Endothelial cell (in vitro differentiated cells): Measurements from ENCODE around the gene CHCHD6. TPM values are rescaled to one million over a fixed set of nuclear protein-coding genes. Genes with fewer than 3 reads are reported as not detected.

ENCODE experiments used
- DNase-seq: peaks from one replicate; pipeline ENCODE4 v3.0.0; 2021; ENCODE audit warnings: low spot score
- H3K27ac Mint-ChIP-seq: one replicate; pipeline ENCODE4 v1.8.0; 2021; ENCODE audit warnings: mixed read lengths, inconsistent platforms; ENCODE audit not compliant: unreplicated experiment
- H3K27me3 Mint-ChIP-seq: one replicate; pipeline ENCODE4 v1.8.0; 2021; ENCODE audit warnings: mild to moderate bottlenecking, moderate library complexity, mixed read lengths, inconsistent platforms; ENCODE audit not compliant: unreplicated experiment
- H3K36me3 Mint-ChIP-seq: one replicate; pipeline ENCODE4 v1.8.0; 2021; ENCODE audit warnings: mild to moderate bottlenecking, low read depth, mixed read lengths, inconsistent platforms; ENCODE audit not compliant: unreplicated experiment
- H3K4me1 Mint-ChIP-seq: one replicate; pipeline ENCODE4 v1.8.0; 2021; ENCODE audit warnings: mild to moderate bottlenecking, mixed read lengths, inconsistent platforms; ENCODE audit not compliant: unreplicated experiment
- H3K4me3 Mint-ChIP-seq: one replicate; pipeline ENCODE4 v1.8.0; 2021; ENCODE audit warnings: mild to moderate bottlenecking, mixed read lengths, inconsistent platforms; ENCODE audit not compliant: unreplicated experiment
- H3K9me3 Mint-ChIP-seq: one replicate; pipeline ENCODE4 v1.8.0; 2021; ENCODE audit warnings: mixed read lengths, inconsistent platforms; ENCODE audit not compliant: unreplicated experiment
- CTCF ChIP-seq: fragments of 200-600 bp; sonication (generic); IDR thresholded peaks from one replicate; pipeline ENCODE4 v1.5.0; 2021; ENCODE audit warnings: antibody characterized with exemption; ENCODE audit not compliant: unreplicated experiment
- total RNA-seq: library from RNA; stranded (reverse); fragmentation: NEBNext Ultra II Directional; extraction: Animal tissue kit (Norgen Biotek cat#: 25700); gene quantifications from one replicate; pipeline ENCODE4 v1.2.1, GENCODE V29; 2021; ENCODE audit not compliant: unreplicated experiment

CHCHD6 gene
- total RNA-seq, 1 donor from 2014 or later, result 9.2 TPM

- DNase-seq, result no peak
- TF ChIP-seq CTCF, result no peak
- no peaks in the 10 kb centered on the region for H3K9me3 Mint-ChIP-seq
- H3K4me3 Mint-ChIP-seq, result no peak overlapping the region
- peaks cover 3% of the 10 kb centered on the region for H3K36me3 Mint-ChIP-seq
- peaks cover 5% of the 10 kb centered on the region for H3K4me1 Mint-ChIP-seq
- peaks cover 13% of the 10 kb centered on the region for H3K27me3 Mint-ChIP-seq
- H3K27ac Mint-ChIP-seq, result no peak overlapping the region
Observed at GRCh38 chr3:126948980-126949535, 245.0 kb downstream of the CHCHD6 start.

DNA sequence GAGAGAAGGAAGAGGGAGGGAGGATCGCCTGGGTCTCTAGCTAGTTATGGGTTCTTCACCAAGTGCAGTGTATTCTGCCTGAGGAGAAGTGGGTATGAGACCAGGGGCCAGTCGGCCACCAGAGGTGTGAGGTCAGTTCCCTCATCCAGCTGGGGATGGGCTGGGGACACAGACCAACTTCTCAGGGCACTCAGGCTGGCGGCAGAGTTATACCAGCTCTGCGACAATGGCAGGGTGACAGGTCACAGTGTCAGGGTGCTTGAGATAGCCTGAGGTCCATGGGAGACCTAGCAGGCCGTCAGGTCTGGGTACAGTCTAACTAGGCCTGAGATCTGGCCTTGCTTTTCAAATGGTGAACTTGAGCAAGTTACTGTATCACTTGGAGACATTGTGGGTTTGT lies 247.5 kb downstream of the CHCHD6 start:
- Mint-ChIP-seq H3K4me1 (peaks cover 5% of the 10 kb centered on the region), H3K27me3 (peaks cover 10% of the 10 kb centered on the region), H3K4me3 (no peak overlapping the region), H3K9me3 (no peaks in the 10 kb centered on the region), H3K36me3 (peaks cover 3% of the 10 kb centered on the region), H3K27ac (no peak overlapping the region)
- TF ChIP-seq CTCF, result no peak
- no peak for DNase-seq

DNA sequence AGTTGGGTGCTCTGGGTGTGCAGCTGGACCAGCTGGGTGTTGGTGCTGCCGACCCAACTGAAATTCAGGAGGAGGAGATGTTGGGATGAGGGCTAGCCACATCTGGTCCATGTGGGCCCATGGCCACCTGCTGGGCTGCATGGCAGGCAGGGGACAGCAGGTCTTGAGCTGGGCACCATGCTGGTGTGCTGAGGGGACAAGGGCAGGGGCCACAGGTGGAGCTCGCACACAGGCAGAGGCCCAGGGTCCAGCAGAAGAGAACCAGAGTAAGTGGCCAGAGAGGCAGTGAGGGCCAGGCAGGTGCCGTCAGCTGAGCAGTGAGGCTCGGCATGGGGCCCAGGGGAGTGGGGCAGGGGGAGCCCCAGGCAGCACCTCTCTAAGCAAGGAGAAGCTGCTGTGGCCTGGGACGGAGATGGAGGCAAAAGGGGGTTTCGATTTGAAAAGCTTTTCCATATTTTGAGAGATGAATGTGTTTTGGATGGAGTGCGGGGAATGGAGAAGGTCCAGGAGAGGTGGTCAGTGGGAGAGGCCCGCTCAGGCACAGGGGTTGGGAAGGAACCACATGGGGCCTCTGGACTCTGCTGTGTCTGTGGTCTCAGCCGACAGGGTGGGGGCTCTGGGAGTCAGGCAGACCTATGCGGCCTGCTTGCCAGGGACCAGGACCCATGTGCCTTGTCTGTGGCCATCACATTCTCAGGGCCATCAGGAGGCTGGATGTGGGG lies 248.4 kb downstream of the CHCHD6 start:
- Mint-ChIP-seq H3K27me3 (peaks cover 9% of the 10 kb centered on the region), H3K4me3 (no peak overlapping the region), H3K9me3 (no peaks in the 10 kb centered on the region), H3K27ac (no peak overlapping the region), H3K4me1 (peaks cover 2% of the 10 kb centered on the region), H3K36me3 (no peaks in the 10 kb centered on the region)
- no peak for DNase-seq
- TF ChIP-seq CTCF, result no peak

- H3K36me3 Mint-ChIP-seq, result no peaks in the 10 kb centered on the region
- H3K9me3 Mint-ChIP-seq, result no peaks in the 10 kb centered on the region
- H3K4me3 Mint-ChIP-seq, result no peak overlapping the region
- TF ChIP-seq CTCF, result no peak
- H3K4me1 Mint-ChIP-seq, result no peaks in the 10 kb centered on the region
- no peak overlapping the region for H3K27ac Mint-ChIP-seq
- H3K27me3 Mint-ChIP-seq, result peaks cover 10% of the 10 kb centered on the region
- DNase-seq, result no peak
Observed at GRCh38 chr3:126952983-126953660, 249.1 kb downstream of the CHCHD6 start.
